CD4-positive, alpha-beta T cell treated with Interleukin-6 at 100 ng/mL for 8 hours (primary cell): ENCODE results near the gene CCN2.

Experiments used
- DNase-seq: peaks from one replicate; pipeline ENCODE4 v3.0.0-alpha.2; 2020; ENCODE audit warnings: mixed read lengths, low spot score

Gene CCN2, protein sequence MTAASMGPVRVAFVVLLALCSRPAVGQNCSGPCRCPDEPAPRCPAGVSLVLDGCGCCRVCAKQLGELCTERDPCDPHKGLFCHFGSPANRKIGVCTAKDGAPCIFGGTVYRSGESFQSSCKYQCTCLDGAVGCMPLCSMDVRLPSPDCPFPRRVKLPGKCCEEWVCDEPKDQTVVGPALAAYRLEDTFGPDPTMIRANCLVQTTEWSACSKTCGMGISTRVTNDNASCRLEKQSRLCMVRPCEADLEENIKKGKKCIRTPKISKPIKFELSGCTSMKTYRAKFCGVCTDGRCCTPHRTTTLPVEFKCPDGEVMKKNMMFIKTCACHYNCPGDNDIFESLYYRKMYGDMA

DNA sequence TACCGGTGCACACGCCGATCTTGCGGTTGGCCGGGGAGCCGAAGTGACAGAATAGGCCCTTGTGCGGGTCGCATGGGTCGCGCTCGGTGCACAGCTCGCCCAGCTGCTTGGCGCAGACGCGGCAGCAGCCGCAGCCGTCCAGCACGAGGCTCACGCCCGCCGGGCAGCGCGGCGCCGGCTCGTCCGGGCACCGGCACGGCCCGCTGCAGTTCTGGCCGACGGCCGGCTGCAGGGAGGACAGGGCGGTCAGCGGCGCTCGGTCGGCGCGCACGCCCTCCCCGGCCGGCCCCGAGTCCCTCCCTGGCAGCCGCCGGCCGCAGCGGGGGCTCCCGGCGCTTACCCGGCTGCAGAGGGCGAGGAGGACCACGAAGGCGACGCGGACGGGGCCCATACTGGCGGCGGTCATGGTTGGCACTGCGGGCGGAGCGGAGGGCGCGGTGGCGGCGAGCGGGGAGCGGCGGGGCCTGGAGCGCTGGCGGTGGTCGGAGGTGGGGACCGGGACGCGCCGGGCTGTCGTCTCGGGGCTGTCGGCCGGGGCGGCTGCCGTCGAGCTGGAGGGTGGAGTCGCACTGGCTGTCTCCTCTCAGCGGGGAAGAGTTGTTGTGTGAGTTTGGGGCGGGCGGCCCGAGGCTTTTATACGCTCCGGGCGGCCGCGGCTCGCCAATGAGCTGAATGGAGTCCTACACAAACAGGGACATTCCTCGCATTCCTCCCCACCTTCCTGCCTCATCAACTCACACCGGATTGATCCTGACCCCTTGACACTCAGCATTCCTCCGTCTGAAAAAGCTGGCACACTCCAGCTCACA is at the start of gene CCN2:
TSS of gene CCN2 (minus strand) at position 606 of the 809 bp plus-strand sequence. CDS start at position 406, 200 bp downstream.
- no peak for DNase-seq

DNA sequence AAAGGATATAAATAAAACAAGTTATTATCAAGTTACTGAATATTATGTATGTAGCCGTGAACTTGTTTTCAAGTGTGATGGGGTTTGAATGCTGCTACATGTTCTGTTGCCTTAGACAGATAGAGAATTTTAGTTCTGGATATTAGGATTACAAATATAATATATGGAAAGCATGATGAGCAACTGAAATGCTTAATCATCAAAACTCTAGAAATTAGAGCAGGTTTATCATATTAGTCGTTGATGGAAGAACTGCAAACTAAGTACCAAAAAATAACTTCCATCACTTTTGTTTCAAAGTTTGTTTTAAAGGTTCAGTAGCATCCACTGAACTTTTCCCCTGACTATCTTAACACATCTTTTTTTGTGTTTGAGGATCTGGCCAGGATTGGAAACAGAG is 49.1 kb upstream of the CCN2 start:
- no peak for DNase-seq

DNA sequence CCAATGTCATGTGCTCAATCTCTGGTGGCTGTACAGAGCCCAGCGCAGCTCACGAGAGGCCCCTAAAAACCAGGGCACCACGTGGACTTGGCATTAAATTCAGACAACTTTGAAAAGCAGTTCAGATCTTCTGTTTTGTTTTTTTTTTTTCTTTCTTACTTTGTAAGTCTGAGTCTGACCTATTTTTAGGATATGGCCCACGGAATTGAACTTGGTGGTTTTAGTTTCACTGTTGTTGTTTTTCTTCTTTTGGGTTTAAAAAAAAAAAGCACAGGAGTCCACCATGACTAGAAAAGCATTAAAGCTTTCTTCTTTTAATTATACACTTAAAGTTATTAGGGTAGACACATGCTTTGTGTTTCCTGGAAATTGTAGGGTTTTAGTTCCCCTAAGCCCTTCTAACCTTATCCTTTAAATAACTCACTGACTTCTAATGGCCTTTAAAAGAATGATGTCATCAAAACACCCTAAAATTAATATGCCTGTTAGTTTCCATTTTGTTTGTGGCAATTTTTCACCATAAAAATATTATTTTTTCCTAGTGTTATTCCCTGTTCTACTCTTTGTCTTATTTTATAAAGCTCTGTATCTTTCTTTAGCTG is 48.5 kb upstream of the CCN2 start:
- DNase-seq: no peak

DNA sequence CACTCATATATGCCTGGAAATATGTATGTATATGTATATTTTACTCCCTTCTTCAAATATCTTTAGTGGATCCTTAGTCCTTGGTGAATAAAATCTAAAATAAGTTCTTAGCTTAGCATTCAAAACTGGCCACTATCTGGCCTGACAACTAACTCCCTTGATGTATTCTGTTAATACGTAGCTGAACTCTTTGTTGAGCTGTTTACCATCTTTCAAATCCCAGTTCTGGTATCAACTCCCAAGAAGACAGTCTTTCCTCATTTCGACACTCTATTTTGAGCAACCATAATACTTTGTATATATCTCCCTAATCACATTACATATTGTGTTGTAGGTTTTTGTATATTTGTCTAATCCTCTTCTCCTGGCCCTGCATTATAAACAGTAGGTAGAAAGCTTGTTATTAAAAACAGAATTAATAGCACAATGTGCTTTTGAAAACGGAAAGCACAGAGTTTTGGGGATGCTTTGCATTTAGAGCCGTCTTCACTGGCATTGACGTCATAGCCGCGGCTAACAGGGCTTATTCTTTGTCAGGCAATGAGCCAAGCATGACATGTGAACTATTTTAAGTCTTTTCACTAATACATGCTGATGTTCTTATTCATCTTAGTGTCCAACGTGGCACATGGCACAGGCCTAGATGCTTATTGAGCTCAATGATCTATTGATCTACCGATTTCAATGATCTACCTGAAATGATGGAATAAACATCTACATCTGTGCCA is 47.2 kb upstream of the CCN2 start:
- DNase-seq: no peak

DNA sequence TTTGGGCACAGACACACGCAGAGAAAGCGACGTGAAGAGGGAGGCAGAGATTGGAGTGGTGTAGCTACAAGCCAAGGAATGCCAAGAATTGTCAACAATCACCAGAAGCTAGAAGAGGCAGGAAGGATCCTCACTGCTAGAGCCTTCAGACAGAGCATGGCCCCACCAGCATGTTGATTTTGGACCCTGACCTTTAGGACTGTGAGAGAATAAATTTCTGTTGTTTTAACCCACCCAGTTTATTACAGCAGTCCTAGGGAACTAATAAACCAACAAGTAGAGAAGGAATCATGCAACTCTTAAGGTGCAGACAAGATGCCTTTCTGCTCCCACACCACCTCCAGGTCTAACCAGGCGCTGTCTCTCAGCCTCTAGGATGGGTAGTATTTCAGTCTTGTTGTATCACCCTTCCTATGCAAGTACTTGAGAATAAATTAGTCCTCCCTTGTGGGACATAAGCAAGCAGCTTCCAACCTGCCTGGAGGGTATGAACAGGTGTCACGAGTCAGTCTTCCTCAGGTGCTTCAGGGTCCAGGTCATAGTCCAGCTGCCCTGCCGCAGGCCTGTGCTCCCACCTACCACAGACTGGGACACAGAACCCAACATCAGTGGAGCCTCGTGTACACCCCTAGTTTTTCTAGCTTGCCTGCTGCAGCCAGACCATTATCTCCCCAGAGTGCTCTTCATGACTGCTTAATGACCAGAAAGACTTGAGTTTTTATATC is 46.4 kb upstream of the CCN2 start:
- DNase-seq: no peak

DNA sequence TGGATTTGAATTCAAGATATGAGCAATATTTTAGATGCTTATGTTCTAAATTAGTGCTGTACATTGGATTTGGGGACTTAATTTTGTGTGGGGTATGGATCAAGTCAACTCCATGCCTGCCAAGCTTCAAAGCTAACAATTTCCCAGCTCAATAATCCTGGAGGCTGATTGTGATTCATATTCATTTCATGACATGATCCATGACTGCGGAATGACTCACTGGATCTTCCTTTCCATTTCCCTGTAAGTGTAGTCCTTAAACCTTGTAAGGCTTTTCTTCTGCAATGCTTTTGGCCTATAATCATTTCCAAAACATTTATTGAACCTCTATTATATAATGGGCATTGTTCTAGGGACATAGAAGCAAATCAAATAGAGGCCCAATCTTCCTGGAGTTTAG is 44.7 kb upstream of the CCN2 start:
- no peak for DNase-seq

DNA sequence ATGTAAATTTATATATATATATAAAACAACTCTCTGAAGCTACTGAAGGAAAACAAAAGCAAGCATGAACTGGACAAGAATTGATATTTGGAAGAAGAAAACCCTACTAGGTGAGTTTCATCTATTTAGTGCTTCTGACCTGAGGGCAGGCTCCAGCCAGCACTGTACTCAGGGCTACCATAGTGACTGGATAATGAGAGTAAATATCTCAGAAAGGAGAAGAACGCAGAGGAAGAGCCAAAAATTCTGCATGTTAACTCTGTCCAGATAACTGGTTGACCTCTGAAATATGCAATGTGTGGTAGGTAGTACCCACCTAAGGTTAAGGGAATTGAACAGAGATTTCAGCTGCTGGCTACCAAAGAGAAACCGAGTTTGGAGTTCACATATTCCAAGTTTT is 41.4 kb upstream of the CCN2 start:
- no peak for DNase-seq

DNA sequence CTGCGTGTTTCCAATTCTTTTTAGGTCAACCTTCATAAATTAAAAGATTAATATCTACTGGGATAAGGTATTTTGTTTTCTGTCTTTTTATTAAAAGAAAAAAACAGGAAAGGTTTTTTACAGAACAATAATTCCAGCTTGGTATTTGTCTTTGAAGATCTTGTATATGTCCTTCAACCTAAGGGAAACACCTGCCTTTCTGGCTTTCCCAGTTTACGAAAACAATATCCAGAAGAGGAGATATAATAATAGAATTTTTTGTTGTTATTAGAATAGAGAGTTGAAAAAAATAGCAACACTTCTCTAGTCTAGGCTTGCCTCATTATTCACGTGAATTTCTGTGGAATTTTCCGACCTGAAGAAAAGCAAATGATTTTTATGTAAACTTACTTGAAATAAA is 37.9 kb upstream of the CCN2 start:
- DNase-seq: no peak

DNA sequence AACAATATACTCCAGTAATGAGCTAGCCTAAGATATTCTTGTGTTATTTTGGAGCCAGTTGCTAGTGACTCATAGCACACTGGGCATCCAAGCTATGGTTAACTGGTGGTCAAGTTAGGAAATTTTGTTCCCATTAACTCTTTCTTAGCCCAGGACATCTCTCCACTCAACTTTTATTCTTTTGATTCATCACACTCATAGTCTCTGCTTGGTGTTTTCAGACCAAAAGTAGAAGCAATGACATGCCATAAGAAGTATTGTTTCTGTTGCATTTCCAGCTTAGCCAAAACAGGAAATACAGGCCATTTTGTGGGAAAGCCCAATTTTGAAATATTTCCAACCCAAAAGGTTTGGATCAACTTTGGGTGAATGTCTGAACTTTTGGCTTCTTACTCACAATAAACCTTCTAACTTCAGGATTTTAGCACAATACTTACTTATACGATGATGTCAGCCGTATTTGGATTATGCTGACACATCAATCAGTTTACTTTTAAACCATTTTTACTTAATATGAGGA is 31.6 kb upstream of the CCN2 start:
- DNase-seq: no peak

DNA sequence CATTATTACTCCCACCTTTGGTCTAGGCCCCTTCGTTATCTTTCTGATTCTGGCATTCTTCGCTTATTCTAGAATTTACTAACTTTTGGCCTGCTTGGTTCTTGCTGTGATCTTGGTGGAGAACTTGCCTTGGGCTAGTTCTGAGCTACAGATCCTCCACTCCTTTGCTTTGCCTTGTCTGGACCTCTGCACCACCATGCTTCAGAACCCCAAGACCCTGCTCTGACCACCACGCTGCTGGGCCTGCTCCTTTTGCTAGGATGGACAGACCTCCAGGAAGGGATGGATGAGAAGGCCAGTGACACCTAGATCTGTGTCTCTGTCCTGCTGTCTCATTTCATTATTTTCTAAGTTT is 30.4 kb upstream of the CCN2 start:
- no peak for DNase-seq

DNA sequence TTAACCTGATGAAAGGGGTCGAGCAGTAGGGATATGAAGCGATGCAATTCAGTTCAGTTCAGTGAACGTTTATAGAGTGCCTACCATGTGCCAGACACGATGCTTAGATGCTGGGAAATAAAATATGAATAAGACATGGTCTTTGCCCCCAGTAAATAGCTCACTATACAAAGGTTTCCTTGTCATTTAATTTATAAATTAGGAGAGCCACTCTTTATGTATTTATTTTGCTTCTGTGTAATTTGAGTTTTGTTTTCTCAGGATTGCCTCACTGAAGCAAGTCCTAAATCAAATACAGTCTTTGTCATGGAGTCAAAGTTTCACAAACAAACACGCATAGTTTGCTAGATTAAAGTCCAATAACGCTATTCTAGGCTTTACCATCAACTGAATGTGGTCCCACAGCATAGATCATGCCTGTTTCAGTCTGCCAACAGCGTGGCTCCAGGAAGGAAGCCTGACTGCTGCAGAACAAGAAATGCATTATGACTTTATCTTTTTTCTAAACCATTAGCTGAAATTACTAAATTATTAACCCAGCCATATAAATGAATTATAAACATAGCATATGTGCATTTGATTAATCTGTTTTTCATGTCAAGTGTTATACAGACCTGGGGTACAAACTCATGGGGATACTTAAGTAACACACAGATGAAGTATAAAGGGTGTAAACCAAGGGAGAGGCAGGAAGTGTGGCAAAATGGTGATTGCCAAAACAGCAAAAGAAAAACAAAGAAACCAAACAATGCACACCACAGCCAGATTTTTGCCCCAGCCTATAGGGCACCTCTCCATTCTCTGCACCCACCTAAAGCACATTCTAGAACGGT is 29.8 kb upstream of the CCN2 start:
- DNase-seq: no peak

DNA sequence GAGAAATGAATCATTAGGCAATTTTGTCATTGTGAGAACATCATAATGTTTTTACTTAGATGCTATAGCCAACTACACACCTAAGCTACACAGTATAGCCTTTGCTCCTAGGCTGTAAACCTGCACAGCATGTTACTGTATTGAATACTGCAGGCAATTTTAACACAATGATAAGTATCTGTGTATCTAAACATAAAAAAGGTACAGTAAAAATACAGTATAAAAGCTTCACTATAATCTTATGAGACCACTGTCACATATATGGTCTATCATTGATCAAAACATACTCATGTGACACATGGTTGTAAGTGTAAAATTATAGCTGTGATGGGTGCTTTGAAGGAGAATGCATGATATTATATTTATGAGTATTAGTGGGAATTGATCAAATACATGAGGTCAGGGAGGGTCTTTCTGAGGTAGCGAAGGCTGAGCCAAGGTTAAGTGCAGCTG is 29.2 kb upstream of the CCN2 start:
- no peak for DNase-seq

DNA sequence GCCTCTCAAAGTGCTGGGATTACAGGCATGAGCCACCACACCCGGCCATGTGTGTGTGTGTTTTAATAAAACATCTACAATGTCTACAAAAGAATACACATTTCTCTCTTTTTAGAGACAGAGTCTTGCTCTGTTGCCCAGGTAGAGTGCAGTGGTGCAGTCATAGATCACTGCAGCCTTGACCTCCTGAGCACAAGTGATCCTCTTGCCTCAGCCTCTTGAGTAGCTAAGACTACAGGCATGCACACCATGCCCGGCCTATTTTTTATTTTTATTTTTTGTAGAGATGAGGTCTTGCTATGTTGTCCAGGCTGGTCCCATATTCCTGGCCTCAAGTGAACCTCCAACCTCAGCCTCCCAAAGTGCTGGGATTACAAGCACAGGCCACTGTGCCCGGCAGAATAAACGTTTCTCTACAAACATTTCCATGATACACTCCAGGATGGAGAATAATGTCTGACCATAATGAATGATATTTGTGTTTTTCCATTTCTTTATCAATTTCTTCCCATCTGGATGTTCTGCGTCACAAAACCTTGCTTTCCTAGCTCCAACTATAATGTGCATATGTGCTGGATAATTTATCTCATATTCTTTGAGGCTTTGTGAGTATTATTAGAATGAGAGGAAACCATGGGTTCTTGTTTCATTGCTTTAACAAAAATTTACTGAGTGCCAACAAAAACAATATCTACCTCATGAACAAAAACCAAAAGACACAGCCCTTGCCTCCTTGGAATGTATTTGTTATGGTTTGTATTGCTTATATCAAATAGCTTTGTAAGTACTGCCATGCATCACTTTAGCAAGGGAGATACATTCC is 28.6 kb upstream of the CCN2 start:
- DNase-seq: no peak

DNA sequence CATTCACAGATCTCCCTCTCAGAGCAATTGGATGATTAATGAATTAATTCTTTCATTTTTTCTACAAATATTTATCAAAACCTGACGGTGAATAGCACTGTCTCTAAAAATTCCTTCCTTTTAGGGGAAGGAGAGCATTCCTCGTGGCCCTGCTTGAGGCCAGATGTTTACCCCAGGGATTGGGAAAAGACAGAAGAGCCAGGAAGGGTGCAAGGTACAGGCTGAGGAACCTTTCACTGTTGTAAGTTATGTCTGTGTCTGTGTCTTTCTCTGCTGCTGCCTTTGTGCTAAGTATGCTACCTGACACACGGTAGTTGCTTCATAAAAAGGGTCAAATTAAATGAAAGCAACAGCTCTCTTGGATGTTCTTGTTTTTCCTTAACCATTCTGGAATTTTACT is 27.4 kb upstream of the CCN2 start:
- no peak for DNase-seq

DNA sequence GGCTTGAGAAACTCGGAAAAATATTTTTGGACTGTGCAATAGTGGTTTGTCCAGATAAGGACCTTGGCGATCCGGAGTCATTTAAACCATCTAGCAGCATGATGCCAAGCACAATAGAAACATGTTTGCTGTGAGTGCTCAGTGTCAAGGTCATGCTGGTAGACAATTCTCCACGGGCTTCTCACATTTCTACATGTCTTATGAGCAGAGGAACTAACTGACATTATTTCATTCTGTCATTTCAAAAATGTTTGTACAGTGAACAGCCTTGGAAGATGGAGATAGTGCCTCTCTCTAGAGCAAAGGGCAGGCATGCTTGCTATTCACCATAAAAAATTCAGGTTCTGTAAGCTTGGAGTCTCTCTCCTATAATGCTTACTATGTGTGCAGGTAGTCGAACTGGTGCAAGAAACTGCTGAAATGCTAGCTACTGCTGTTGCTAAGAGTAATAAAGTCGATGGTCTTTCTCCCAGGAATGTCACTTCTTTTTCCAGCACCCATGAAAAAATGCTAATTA is 25.4 kb upstream of the CCN2 start:
- no peak for DNase-seq

DNA sequence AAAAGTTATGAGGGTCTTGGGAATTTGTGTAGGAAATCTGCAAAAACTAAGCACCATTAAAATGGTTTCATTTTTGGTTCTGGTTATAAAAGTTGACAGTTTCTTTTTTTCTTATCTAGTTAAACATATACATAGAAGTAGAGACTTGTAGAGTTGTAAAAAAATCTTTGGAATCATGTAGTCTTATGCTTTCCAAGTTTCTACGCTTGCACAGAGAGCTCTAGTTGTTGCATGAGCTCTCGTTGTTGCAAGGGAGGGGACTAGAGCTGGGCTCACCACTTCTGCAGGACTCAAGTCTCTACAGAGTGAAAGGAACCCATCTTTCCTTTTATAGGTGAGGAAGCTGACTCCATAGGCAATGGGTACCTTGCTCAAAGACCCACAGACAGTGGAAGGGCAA is 21.6 kb upstream of the CCN2 start:
- DNase-seq: no peak

DNA sequence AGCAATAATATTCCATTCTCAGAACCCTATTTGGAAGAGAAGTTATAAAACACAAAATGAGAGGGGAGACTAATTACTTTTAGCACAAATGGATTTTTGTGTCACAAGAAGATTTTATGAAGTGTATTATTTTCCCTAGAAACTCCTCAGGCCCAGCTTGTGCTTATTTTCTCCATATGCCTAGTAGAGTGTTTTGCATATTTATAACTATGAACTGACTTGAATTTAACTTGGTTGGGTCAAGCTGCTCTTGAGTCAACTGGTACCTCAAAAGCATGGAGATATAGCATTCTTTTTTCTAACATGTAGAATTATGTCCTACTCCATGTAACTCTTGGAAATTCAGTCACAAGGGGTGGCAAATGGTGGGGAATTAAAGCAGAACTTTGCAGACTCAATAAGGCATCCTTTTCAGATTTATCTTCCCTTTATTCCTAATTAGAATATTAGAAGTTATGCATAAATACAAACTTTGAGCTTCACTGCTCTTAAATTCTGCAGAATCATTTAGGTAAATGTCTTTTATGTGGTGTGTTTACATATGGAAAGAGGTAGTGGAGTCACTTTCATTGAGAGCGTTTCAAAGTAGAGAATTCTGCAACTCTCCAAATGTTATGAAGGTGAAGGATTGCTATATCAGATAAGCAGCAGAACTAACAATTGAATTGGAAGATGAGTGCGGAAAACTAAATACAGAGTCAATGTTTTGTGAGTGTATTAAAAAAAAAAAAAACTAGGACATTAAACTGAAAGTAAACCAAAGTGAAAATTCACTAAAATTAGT is 19.1 kb upstream of the CCN2 start:
- no peak for DNase-seq

DNA sequence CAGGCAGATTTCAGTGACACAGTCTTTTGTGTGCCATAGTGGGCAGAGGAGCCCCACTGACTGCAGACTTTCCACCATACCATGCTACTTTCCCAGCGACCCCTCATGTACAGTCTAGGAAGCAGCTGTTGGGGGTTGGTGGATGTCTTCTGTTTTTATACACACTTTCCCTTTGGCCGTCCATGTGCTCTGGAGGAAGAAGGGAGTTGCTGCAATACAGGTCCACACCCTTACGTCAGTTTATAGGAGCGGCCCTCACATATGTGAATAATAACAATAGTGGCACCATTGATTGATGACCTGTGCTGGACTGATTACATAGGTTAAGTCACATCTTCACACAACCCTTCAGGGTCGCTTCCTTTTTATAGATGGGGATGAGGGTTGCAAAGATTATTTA is 17.5 kb upstream of the CCN2 start:
- DNase-seq: no peak

DNA sequence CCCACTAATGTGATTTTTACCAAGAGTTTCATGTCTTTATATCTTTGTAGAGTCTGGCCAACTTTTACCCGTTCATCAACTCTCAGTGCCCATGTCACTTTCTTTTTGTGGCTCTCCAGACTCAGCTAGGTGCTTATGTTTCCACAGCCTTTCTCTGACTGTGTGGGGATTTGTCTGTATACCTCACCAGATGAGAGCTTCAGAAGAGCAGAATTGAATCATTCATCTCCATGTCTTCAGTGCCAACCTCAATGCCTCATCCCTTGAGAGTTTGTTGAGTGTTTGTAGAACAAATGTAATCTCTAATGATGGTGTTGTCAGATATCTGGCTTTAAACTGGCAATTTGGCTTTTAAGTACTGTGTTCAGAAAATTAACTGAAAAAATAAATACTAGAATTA is 16.8 kb upstream of the CCN2 start:
- DNase-seq: no peak
